Measurements from ENCODE around the gene REN.

Gene REN

GRCh38 chr1:204149107-204149506, 17.0 kb downstream of the REN start:
- Histone ChIP-seq H3K27me3 (ENCODE audit: insufficient read depth, poor library complexity, severe bottlenecking) (peaks cover 30% of the 10 kb centered on the region), H3K27ac (replicated peaks) (no peak overlapping the region), H3K4me3 (replicated peaks; ENCODE audit: insufficient read depth, low read length) (no peak overlapping the region)
- no peak for TF ChIP-seq SPI1 (IDR thresholded peaks at IDR 0.05; ENCODE audit: borderline replicate concordance, low read depth)
- TF ChIP-seq CTCF (IDR thresholded peaks at IDR 0.05; ENCODE audit: insufficient read depth, low read length), result no peak
- no peak for TF ChIP-seq GABPA (IDR thresholded peaks at IDR 0.05; ENCODE audit: low read depth)
- no peak for TF ChIP-seq POLR2AphosphoS5 (IDR thresholded peaks at IDR 0.05; ENCODE audit: low read depth)
- no peak for TF ChIP-seq REST (IDR thresholded peaks at IDR 0.05; ENCODE audit: insufficient replicate concordance, low read depth)
- no peak for DNase-seq (ENCODE audit: low read depth in 1 of 2, low spot score in 1 of 2)

GRCh38 chr1:204147406-204148383, 18.4 kb downstream of the REN start:
- Histone ChIP-seq H3K27me3 (ENCODE audit: insufficient read depth, poor library complexity, severe bottlenecking) (peaks cover 26% of the 10 kb centered on the region), H3K4me3 (replicated peaks; ENCODE audit: insufficient read depth, low read length) (no peak overlapping the region), H3K27ac (replicated peaks) (no peak overlapping the region)
- no peak for DNase-seq (ENCODE audit: low read depth in 1 of 2, low spot score in 1 of 2)
- no peak for TF ChIP-seq POLR2AphosphoS5 (IDR thresholded peaks at IDR 0.05; ENCODE audit: low read depth)
- no peak for TF ChIP-seq SPI1 (IDR thresholded peaks at IDR 0.05; ENCODE audit: borderline replicate concordance, low read depth)
- TF ChIP-seq CTCF (IDR thresholded peaks at IDR 0.05; ENCODE audit: insufficient read depth, low read length), result no peak
- TF ChIP-seq GABPA (IDR thresholded peaks at IDR 0.05; ENCODE audit: low read depth), result no peak
- TF ChIP-seq REST (IDR thresholded peaks at IDR 0.05; ENCODE audit: insufficient replicate concordance, low read depth), result no peak

- no peak for DNase-seq (ENCODE audit: low read depth in 1 of 2, low spot score in 1 of 2)
- H3K4me3 ChIP-seq (replicated peaks; ENCODE audit: insufficient read depth, low read length), result no peak overlapping the region
- peaks cover 26% of the 10 kb centered on the region for H3K27me3 ChIP-seq (ENCODE audit: insufficient read depth, poor library complexity, severe bottlenecking)
- no peak for TF ChIP-seq REST (IDR thresholded peaks at IDR 0.05; ENCODE audit: insufficient replicate concordance, low read depth)
- TF ChIP-seq CTCF (IDR thresholded peaks at IDR 0.05; ENCODE audit: insufficient read depth, low read length), result no peak
- no peak for TF ChIP-seq GABPA (IDR thresholded peaks at IDR 0.05; ENCODE audit: low read depth)
- TF ChIP-seq POLR2AphosphoS5 (IDR thresholded peaks at IDR 0.05; ENCODE audit: low read depth), result no peak
- no peak for TF ChIP-seq SPI1 (IDR thresholded peaks at IDR 0.05; ENCODE audit: borderline replicate concordance, low read depth)
- no peak overlapping the region for H3K27ac ChIP-seq (replicated peaks)
Measured at GRCh38 chr1:204146965-204147364, 19.2 kb downstream of the REN start.

Data from HL-60 (cell line).